Hematopoietic multipotent progenitor cell treated with erythropoietin and hydrocortisone succinate and interleukin-3 and kit ligand, for 15 days (in vitro differentiated cells): Measurements from ENCODE around the gene SH2D3A.

Experiments used
- DNase-seq: peaks from one replicate; pipeline ENCODE4 v3.0.0-alpha.2; 2015; ENCODE audit warnings: low spot score

SH2D3A gene

DNA sequence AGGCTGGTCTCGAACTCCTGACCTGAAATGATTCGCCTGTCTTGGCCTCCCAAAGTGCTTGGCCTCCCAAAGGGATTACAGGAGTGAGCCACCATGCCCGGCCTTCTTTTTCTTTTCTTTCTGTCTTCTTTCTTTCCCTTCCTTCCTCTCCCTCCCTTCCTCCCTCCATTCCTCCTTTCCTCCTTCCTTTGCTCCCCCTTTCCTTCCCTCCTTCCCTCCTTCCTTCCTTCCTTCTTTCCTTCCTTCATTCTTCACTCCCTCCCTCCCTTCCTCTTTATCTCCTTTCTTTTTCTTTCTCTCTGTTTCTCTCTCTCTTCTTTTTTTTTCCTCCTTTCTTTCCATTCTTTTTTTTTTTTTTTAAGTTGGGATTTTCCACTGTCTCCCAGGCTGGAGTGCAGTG, 58.9 kb downstream of the SH2D3A start:
- no peak for DNase-seq

GRCh38 chr19:6707658-6708018, 59.6 kb downstream of the SH2D3A start:
- DNase-seq: no peak

- DNase-seq: no peak
Measured at GRCh38 chr19:6707011-6707657, 60.1 kb downstream of the SH2D3A start.

GRCh38 chr19:6706633-6706958, 60.6 kb downstream of the SH2D3A start:
- no peak for DNase-seq

DNA sequence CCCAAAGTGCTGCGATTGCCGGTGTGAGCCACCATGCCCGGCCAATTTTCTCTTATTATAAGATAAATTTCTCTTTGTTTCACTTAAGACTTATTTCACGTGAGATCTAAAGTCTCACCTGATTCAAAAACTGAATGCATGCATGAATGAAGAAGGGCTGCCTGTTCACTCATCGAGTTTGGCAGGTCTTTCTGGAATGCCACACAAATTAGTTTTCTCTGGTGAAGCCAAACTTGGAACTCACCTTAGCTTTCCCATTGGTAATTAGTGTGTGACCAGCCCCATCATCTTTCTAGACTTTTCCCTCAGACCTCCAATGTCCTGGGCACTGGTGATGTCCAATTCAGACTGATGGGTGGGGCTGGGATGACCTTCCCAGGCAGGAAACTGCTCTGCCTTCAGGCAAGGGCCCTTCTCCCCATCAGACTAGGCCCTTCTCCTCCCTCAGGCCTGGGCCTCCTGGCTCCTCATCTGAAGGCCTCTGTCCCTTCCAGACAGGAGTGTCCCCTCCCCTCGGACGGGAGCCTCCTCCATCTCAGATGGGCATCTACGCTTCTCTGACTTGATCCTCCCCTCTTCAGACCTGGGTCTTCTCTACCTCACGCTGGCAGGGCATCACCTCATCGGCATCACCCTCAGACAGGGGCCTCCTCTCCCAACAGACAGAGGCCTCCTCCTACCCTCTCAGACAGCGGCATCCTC, 61.2 kb downstream of the SH2D3A start:
- DNase-seq: no peak
